Coronary artery (tissue), 2 donors: ENCODE measurements around the gene LRRN4CL.
"Not testable (repeated sequence)": the region's sequence is repeated elsewhere in the genome, so short reads cannot be mapped to it uniquely, and the experiment has no call there.

ENCODE experiments used
- DNase-seq: peaks from one replicate; pipeline ENCODE4 v3.0.0-alpha.2; 2017; ENCODE audit warnings: low spot score
- H3K27ac ChIP-seq, 2 donors: fragments of 200-600 bp; sonication (generic); one replicate each; pipeline ENCODE4 v1.5.1; 2016 to 2019
- H3K4me3 ChIP-seq: fragments of 200-600 bp; sonication (generic); 2 replicates; pipeline ENCODE4 v1.5.1; 2016; ENCODE audit warnings: mild to moderate bottlenecking, moderate library complexity
- TF ChIP-seq, protein P1 (sequence below): fragments of 200-600 bp; sonication (generic); IDR thresholded peaks from one replicate; pipeline ENCODE4 v1.5.1; 2019; ENCODE audit warnings: antibody characterized with exemption

The LRRN4CL gene

DNA sequence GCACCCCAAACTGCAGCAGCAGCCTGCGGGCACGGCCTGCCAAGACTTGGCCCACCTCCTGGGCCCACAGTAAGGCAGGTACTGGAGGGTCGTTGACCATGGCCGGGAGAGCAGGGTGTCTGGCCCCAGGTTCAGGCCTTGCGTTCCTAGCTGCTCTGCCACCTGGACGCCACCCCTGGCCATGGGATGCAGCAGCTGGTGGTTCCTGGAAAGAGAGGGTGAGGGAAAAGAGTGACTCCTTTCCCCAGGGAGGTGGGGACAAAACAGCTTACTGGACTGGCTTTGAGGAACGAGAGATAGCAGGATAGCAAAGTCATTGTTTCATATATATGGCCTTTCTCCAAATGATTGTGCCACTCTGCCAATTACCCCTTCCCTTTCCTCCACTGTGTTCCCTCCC lies 16.1 kb upstream of the LRRN4CL start:
- DNase-seq, result peak; percentile 72
- peak overlapping the region; percentile 86 for H3K4me3 ChIP-seq
- peak overlapping the region; percentile 62 to 78 for H3K27ac ChIP-seq
- TF ChIP-seq, protein P1, sequence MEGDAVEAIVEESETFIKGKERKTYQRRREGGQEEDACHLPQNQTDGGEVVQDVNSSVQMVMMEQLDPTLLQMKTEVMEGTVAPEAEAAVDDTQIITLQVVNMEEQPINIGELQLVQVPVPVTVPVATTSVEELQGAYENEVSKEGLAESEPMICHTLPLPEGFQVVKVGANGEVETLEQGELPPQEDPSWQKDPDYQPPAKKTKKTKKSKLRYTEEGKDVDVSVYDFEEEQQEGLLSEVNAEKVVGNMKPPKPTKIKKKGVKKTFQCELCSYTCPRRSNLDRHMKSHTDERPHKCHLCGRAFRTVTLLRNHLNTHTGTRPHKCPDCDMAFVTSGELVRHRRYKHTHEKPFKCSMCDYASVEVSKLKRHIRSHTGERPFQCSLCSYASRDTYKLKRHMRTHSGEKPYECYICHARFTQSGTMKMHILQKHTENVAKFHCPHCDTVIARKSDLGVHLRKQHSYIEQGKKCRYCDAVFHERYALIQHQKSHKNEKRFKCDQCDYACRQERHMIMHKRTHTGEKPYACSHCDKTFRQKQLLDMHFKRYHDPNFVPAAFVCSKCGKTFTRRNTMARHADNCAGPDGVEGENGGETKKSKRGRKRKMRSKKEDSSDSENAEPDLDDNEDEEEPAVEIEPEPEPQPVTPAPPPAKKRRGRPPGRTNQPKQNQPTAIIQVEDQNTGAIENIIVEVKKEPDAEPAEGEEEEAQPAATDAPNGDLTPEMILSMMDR, result no peak

DNA sequence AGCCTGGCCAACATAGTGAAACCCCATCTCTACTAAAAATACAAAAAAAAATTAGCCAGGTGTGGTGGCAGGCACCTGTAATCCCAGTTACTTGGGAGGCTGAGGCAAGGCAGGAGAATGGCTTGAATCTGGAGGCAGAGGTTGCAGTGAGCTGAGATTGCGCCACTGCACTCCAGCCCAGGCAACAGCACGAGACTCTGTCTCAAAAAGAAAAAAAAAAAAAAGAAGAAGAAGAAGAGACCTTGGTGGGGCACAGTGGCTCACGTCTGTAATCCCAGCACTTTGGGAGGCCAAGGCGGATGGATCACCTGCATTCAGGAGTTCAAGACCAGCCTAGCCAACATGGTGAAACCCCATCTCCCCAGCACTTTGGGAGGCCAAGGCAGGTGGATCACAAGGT lies 14.6 kb upstream of the LRRN4CL start:
- not testable (repeated sequence) for DNase-seq, H3K27ac ChIP-seq, H3K4me3 ChIP-seq

DNA sequence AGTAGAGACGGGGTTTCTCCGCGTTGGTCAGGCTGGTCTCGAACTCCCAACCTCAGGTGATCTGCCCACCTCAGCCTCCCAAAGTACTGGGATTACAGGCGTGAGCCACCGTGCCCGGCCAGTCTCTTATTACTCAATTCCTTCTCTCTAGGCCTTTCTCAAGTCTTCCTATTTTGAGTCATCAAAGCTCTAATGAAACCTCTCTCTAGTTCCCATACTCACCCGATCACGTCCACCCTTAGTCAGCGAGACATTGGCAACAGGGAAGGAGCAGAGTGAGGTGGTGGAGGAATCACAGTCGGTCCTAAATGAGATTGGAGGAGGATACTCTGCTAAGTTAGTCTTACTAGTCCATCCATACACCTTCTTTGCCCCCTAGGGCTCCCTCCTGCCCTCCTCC lies 12.9 kb upstream of the LRRN4CL start:
- DNase-seq, result no peak
- TF ChIP-seq, protein P1, result no peak

DNA sequence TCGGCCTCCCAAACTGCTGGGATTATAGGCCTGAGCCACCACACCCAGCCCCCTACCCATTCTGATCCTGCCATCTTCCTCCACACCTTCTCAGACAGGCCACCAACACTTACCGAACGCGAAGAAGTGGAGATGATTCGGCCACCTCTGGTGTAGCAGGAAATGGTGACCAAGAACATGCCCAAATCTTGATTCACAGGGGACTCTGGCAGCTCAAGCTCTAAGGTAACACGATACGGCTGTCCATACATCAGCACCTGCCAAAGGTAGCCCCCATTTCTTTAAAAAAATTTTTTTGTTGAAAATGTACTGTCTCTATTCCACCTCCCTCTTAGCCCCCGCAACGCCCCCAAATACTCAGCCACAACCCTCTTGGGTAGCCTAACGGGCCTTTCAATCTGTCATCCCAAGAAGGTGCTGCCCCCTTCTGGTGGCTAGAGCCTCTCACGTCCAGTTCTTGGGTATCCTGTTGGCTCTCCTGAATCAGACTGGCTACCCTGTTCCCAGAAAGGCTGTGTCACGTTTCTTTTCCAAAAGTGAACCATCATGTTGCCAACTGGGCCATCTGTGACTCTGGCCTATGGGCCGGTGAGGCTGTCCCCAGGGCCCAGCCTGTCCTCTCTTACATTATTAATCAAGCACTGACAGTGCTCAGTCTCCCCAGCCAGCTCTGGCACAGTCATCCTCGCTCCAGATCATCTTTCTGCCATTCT lies 5.3 kb upstream of the LRRN4CL start:
- peak; percentile 82 for DNase-seq
- Histone ChIP-seq H3K27ac (no peak overlapping the region), H3K4me3 (no peak overlapping the region)
- TF ChIP-seq, protein P1, result peak; percentile 74

More for the DNA sequence above, 12.9 kb upstream of the LRRN4CL start:
- Histone ChIP-seq H3K27ac (no peak overlapping the region), H3K4me3 (no peak overlapping the region)

DNA sequence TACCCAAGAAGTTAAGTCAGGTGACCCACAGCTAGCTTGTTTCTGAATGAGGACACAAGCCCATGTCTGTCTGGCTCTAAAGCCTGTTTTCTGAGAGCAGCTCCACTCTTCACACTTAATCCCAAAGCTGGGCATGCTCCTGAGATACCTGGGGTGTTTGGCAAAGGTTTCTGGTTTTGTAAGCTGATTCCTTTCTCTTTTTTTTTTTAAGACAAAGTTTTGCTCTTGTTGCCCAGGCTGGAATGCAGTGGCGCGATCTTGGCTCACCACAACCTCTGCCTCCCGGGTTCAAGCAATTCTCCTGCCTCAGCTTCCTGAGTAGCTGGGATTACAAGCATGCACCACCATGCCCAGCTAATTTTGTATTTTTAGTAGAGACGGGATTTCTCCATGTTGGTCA lies 4.3 kb upstream of the LRRN4CL start:
- not testable (repeated sequence) for H3K4me3 ChIP-seq, H3K27ac ChIP-seq, DNase-seq

DNA sequence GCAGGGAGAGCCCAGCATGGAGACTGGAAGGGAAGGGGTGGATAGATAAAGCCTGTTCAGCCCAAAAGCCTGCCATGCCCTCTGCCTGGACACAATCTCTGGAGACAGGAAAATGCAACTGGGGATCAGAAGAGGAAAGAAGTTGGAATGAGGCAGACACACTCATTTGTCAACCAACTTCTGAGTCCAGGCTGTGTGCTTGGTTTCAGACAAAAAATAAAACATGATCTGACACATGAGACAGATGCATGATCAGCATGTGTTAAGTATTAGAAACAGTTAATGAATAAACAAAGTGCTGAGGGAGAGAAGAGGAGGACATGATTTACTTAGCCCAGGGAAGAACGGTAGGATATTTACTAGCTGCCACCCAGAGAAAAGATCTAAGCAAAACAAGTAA lies 839 bp downstream of the LRRN4CL start:
- peak overlapping the region in 1 of 2 donors; percentile 23 for H3K27ac ChIP-seq
- H3K4me3 ChIP-seq, result peak overlapping the region; percentile 39
- no peak for DNase-seq
- TF ChIP-seq, protein P1, result no peak

DNA sequence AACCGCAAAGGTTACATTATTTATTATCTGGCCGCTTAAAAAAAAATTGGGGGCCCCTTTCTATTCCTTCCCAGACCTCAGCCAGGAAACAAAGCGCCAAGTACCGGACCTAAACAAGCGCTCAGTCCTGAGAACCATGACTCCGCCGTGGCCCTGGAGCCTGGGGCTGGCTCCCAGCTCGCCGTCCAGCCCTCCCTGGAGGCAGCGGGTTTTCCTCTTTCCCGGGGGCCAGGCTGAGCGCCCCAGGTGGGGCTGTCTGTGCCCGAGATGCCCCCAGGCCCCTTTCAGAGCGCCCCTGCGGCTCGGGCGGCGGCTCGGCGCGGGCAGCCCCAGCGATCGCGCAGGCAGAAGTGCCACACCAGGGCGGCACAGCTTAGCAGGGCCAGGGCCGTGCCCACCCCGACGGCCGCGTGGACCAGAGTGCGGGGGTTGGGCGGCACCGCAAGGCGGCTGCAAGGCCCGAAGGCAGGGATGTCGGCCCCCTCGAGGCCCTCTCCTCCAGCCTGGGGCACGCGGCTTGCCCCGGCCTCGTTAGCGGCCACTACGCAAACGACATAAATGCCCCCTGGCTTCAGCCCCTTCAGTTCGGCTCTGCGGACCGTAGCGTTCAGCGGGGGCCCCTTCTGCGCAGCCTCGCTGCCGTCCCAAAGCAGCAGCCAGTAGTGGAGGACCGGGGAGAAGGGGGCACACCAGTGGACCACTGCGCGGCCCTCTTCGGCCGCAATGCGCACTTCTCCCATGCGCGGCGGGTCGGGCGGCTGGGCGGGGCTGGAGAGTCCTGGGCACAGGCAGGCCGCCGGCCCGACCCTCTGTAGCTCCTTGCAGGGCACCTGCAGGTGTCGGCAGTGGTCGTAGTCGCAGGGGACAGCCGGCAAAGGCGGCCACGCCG lies 1.6 kb downstream of the LRRN4CL start:
- Histone ChIP-seq H3K27ac (peak overlapping the region in 1 of 2 donors; percentile 23), H3K4me3 (peak overlapping the region; percentile 39)
- no peak for DNase-seq
- TF ChIP-seq, protein P1, result no peak

DNA sequence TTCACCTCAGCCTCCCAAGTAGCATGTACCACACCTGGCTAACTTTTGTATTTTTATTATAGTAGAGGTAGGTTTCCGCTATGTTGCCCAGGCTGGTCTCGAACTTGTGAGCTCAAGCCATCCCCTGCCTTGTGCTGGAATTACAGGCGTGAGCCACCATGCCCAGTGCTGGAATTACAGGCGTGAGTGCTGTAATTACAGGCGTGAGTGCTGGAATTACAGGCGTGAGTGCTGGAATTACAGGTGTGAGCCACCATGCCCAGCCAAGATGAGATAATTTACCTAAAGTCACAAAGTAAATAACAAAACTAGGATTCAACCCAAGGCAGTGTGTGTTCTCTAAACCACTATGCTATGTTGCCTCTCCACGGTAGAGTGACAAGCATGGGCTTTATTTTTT lies 6.8 kb downstream of the LRRN4CL start:
- no peak overlapping the region for H3K4me3 ChIP-seq
- TF ChIP-seq, protein P1, result no peak
- DNase-seq, result no peak
- no peak overlapping the region for H3K27ac ChIP-seq
